IMR-90 (cell line): ENCODE measurements around the gene ENOX2. TPM values are rescaled to one million over a fixed set of nuclear protein-coding genes. Genes with fewer than 3 reads are reported as not detected.

ENCODE experiments used
- ATAC-seq: fragments of 200-7000 bp; cut with Tn5 transposase; 2 replicates; pipeline ENCODE4 v1.9.1; 2020; ENCODE audit warnings: low read depth, mild to moderate bottlenecking, moderate library complexity
- BruUV-seq: library from RNA; stranded (reverse); fragments of 400-500 nt; replicated peaks from 2 replicates; lab custom pipeline; 2021; lab: Mats Ljungman, UMichigan
- CTCF ChIA-PET: fragments of 300-600 bp; formaldehyde crosslinking; extraction: SDS; loops from one replicate; lab custom pipeline; 2021; ENCODE audit warnings: antibody characterized with exemption; lab: Yijun Ruan, JAX
- POLR2A ChIA-PET: fragments of 300-600 bp; sonication (Branson Sonifier 250); formaldehyde crosslinking; loops from one replicate; lab custom pipeline; 2022; ENCODE audit warnings: antibody characterized with exemption; ENCODE audit not compliant: unreplicated experiment; lab: Charles Lee
- DNase-seq: peaks from one replicate; pipeline ENCODE4 v3.0.0; 2013
- H2AFZ ChIP-seq: replicated peaks from 2 replicates; pipeline ENCODE3; 2013; ENCODE audit warnings: low read length, mild to moderate bottlenecking; ENCODE audit not compliant: poor library complexity
- H2AK5ac ChIP-seq: 2 replicates; pipeline ENCODE4 v1.6.1; 2013; ENCODE audit warnings: low read depth, low read length, inconsistent platforms
- H2AK9ac ChIP-seq: replicated peaks from 2 replicates; pipeline ENCODE3; 2013; ENCODE audit warnings: mild to moderate bottlenecking, low read depth, low read length, moderate library complexity; ENCODE audit not compliant: poor library complexity
- H2BK120ac ChIP-seq: 2 replicates; pipeline ENCODE4 v1.6.1; 2013; ENCODE audit warnings: low read depth, low read length, inconsistent platforms
- H2BK15ac ChIP-seq: 3 replicates; pipeline ENCODE4 v1.6.1; 2013; ENCODE audit warnings: low read depth, low read length, inconsistent platforms
- H2BK20ac ChIP-seq: 2 replicates; pipeline ENCODE4 v1.6.1; 2013; ENCODE audit warnings: low read depth, mild to moderate bottlenecking, inconsistent platforms, low read length, moderate library complexity
- H2BK5ac ChIP-seq: 2 replicates; pipeline ENCODE4 v1.6.1; 2013; ENCODE audit warnings: mild to moderate bottlenecking, low read depth, low read length, inconsistent platforms; ENCODE audit not compliant: poor library complexity, severe bottlenecking
- H3K14ac ChIP-seq: replicated peaks from 2 replicates; pipeline ENCODE4 v1.6.1; 2013; ENCODE audit warnings: low read depth, low read length, inconsistent platforms
- H3K18ac ChIP-seq: 2 replicates; pipeline ENCODE4 v1.6.1; 2013; ENCODE audit warnings: low read depth, low read length, control low read depth
- H3K23ac ChIP-seq: 2 replicates; pipeline ENCODE4 v1.6.1; 2013; ENCODE audit warnings: low read depth, low read length, inconsistent platforms
- H3K27ac ChIP-seq: 2 replicates; pipeline ENCODE4 v1.5.1; 2013; ENCODE audit warnings: mild to moderate bottlenecking, control low read depth, low read length; ENCODE audit not compliant: insufficient read depth
- H3K27me3 ChIP-seq: 2 replicates; pipeline ENCODE4 v1.6.1; 2013; ENCODE audit warnings: low read length; ENCODE audit not compliant: control insufficient read depth, insufficient read depth
- H3K36me3 ChIP-seq: 2 replicates; pipeline ENCODE4 v1.6.1; 2013; ENCODE audit warnings: low read length, mixed read lengths; ENCODE audit not compliant: control insufficient read depth, insufficient read depth
- H3K4ac ChIP-seq: 2 replicates; pipeline ENCODE4 v1.6.1; 2013; ENCODE audit warnings: low read depth, low read length, inconsistent platforms
- H3K4me1 ChIP-seq: 2 replicates; pipeline ENCODE4 v1.6.1; 2013; ENCODE audit warnings: low read length, mixed read lengths; ENCODE audit not compliant: control insufficient read depth, insufficient read depth
- H3K4me2 ChIP-seq: 2 replicates; pipeline ENCODE4 v1.6.1; 2013; ENCODE audit warnings: low read depth, mild to moderate bottlenecking, control low read depth, low read length, moderate library complexity
- H3K4me3 ChIP-seq: 2 replicates; pipeline ENCODE4 v1.5.1; 2013; ENCODE audit warnings: low read depth, mild to moderate bottlenecking, control low read depth, low read length, moderate library complexity; ENCODE audit not compliant: insufficient read depth
- H3K56ac ChIP-seq: 2 replicates; pipeline ENCODE4 v1.6.1; 2013; ENCODE audit warnings: low read length, inconsistent platforms; ENCODE audit not compliant: insufficient read depth; ENCODE audit errors: extremely low read depth
- H3K79me1 ChIP-seq, 2 experiments: 2 replicates each; pipeline ENCODE4 v1.6.1; 2013; ENCODE audit warnings: low read length in 2 of 2, inconsistent platforms in 1 of 2, low read depth in 1 of 2
- H3K9ac ChIP-seq: 2 replicates; pipeline ENCODE4 v1.6.1; 2013; ENCODE audit warnings: low read depth, low read length, control low read depth
- H3K9me1 ChIP-seq: 2 replicates; pipeline ENCODE4 v1.6.1; 2013; ENCODE audit warnings: low read length, inconsistent platforms; ENCODE audit not compliant: insufficient read depth
- H3K9me3 ChIP-seq: 2 replicates; pipeline ENCODE4 v1.6.1; 2013; ENCODE audit warnings: low read length; ENCODE audit not compliant: control insufficient read depth, insufficient read depth
- H4K20me1 ChIP-seq: 2 replicates; pipeline ENCODE4 v1.6.1; 2013; ENCODE audit warnings: low read length, inconsistent platforms; ENCODE audit not compliant: insufficient read depth
- H4K5ac ChIP-seq: 2 replicates; pipeline ENCODE4 v1.6.1; 2013; ENCODE audit warnings: mild to moderate bottlenecking, low read depth, low read length, control low read depth
- H4K8ac ChIP-seq, 2 experiments: 2 replicates each; pipeline ENCODE4 v1.6.1; 2013; ENCODE audit warnings: low read depth in 2 of 2, low read length in 2 of 2, control low read depth in 1 of 2, inconsistent platforms in 1 of 2
- H4K91ac ChIP-seq: 2 replicates; pipeline ENCODE4 v1.6.1; 2013; ENCODE audit warnings: low read depth, low read length, inconsistent platforms; ENCODE audit not compliant: insufficient read depth
- BHLHE40 ChIP-seq: fragments of 150-350 bp; IDR thresholded peaks from 2 replicates; pipeline ENCODE4 v1.6.1; 2016; ENCODE audit warnings: mild to moderate bottlenecking, low read depth, low read length
- CEBPB ChIP-seq: IDR thresholded peaks from 2 replicates; pipeline ENCODE4 v1.6.1; 2012; ENCODE audit warnings: low read depth, low read length, improper control_type of control experiment
- CHD1 ChIP-seq: IDR thresholded peaks from 2 replicates; pipeline ENCODE4 v1.6.1; 2012; ENCODE audit warnings: low read depth, low read length, improper control_type of control experiment
- CTCF ChIP-seq: conservative IDR thresholded peaks from 2 replicates; pipeline ENCODE4 v1.5.1; 2012; ENCODE audit warnings: mild to moderate bottlenecking, low read depth, low read length, improper control_type of control experiment
- ELK1 ChIP-seq: fragments of 150-350 bp; IDR thresholded peaks from 2 replicates; pipeline ENCODE4 v1.6.1; 2016; ENCODE audit warnings: low read depth, mild to moderate bottlenecking, low read length, moderate library complexity, borderline replicate concordance
- FOS ChIP-seq: fragments of 150-350 bp; IDR thresholded peaks from 2 replicates; pipeline ENCODE4 v1.6.1; 2016; ENCODE audit warnings: low read depth, low read length
- MAFK ChIP-seq: IDR thresholded peaks from 2 replicates; pipeline ENCODE4 v1.6.1; 2012; ENCODE audit warnings: low read depth, low read length, improper control_type of control experiment
- MAZ ChIP-seq: IDR thresholded peaks from 2 replicates; pipeline ENCODE4 v1.6.1; 2012; ENCODE audit warnings: low read depth, mild to moderate bottlenecking, low read length, improper control_type of control experiment, moderate library complexity, borderline replicate concordance
- MXI1 ChIP-seq: IDR thresholded peaks from 2 replicates; pipeline ENCODE4 v1.6.1; 2012; ENCODE audit warnings: low read depth, mild to moderate bottlenecking, low read length, moderate library complexity, borderline replicate concordance
- NFE2L2 ChIP-seq: fragments of 150-350 bp; IDR thresholded peaks from 2 replicates; pipeline ENCODE4 v1.6.1; 2016; ENCODE audit warnings: low read depth, mild to moderate bottlenecking, low read length
- POLR2A ChIP-seq: IDR thresholded peaks from 2 replicates; pipeline ENCODE4 v1.6.1; 2012; ENCODE audit warnings: mild to moderate bottlenecking, low read depth, low read length
- RAD21 ChIP-seq: IDR thresholded peaks from 2 replicates; pipeline ENCODE4 v1.6.1; 2012; ENCODE audit warnings: low read length, improper control_type of control experiment
- RCOR1 ChIP-seq: IDR thresholded peaks from 2 replicates; pipeline ENCODE4 v1.6.1; 2012; ENCODE audit warnings: mild to moderate bottlenecking, low read length, improper control_type of control experiment; ENCODE audit not compliant: insufficient replicate concordance
- RFX5 ChIP-seq: IDR thresholded peaks from 2 replicates; pipeline ENCODE4 v1.8.0; 2012; ENCODE audit warnings: low read depth, mild to moderate bottlenecking, low read length, moderate library complexity
- SMC3 ChIP-seq: fragments of 150-350 bp; IDR thresholded peaks from 2 replicates; pipeline ENCODE4 v1.6.1; 2016; ENCODE audit warnings: low read depth, mild to moderate bottlenecking, antibody characterized with exemption, low read length, moderate library complexity
- USF2 ChIP-seq: fragments of 150-350 bp; IDR thresholded peaks from 2 replicates; pipeline ENCODE4 v1.6.1; 2017; ENCODE audit warnings: mild to moderate bottlenecking, antibody characterized with exemption, low read length, low read depth
- WGBS, 2 experiments: methylation state at CpG; one replicate each; pipeline versions ENCODE4 v1.1.5 to v1.1.7; 2013; ENCODE audit warnings: missing lambda C conversion rate in 2 of 2; ENCODE audit not compliant: insufficient read length in 1 of 2; ENCODE audit errors: extremely low coverage in 2 of 2; 5-methylcytosine and 5-hydroxymethylcytosine counted together
- dilution Hi-C: fragments of 300-500 bp; cut with HindIII; formaldehyde crosslinking; loops from one replicate; pipeline ENCODE4 v1.14.3; 2018; ENCODE audit warnings: low sequenced_read_pairs; ENCODE audit not compliant: unreplicated experiment
- in situ Hi-C: fragments of 300-500 bp; cut with MboI; formaldehyde crosslinking; loops from 3 replicates; pipeline ENCODE4 v1.14.3; 2019; ENCODE audit warnings: low sequenced_read_pairs, inconsistent platforms, mixed read lengths
- intact Hi-C: fragments of 100-400 bp; cut with micrococcal nuclease; formaldehyde crosslinking; loops from 2 replicates; pipeline ENCODE4 v1.10.0; 2022
- polyA plus RNA-seq, 3 experiments: library from polyadenylated mRNA; depleted of rRNA; stranded (reverse); fragments of >200 nt; gene quantifications; 2 replicates each; pipeline ENCODE4 v1.2.3, GENCODE V29; 2012; ENCODE audit warnings: low replicate concordance in 1 of 3
- total RNA-seq: library from RNA; depleted of rRNA; stranded (reverse); fragments of >200 nt; gene quantifications from 2 replicates; pipeline ENCODE4 v1.2.3, GENCODE V29; 2012

Gene ENOX2
- total and polyA plus RNA-seq, 2 of the 4 experiments (the other 2 are of a cell fraction), result 6.3 to 11.8 TPM

GRCh38 chrX:130716781-130717413 lies 186.1 kb downstream of the ENOX2 start:
- Histone ChIP-seq H2BK20ac (no peak overlapping the region), H3K9ac (no peak overlapping the region), H2AK9ac (no peak overlapping the region), H3K4me3 (no peak overlapping the region), H3K9me3 (no peaks in the 10 kb centered on the region), H3K23ac (no peak overlapping the region), H3K27ac (no peak overlapping the region), H2BK5ac (no peak overlapping the region), H2BK15ac (no peak overlapping the region), H3K4ac (no peak overlapping the region), H3K79me1 (no peaks in the 10 kb centered on the region), H2AK5ac (no peak overlapping the region), H4K20me1 (no peaks in the 10 kb centered on the region), H4K5ac (no peak overlapping the region), H3K27me3 (no peaks in the 10 kb centered on the region), H2BK120ac (no peak overlapping the region), H4K91ac (no peak overlapping the region), H3K4me2 (no peak overlapping the region), H3K36me3 (no peaks in the 10 kb centered on the region), H3K9me1 (no peaks in the 10 kb centered on the region), H4K8ac (no peak overlapping the region), H3K56ac (no peak overlapping the region), H3K14ac (no peak overlapping the region), H3K4me1 (no peaks in the 10 kb centered on the region; the same call in 1 of the 2 replicates), H2AFZ (no peak overlapping the region), H3K18ac (no peak overlapping the region)
- dilution Hi-C loops (no loop called here), in situ Hi-C loops (no loop called here), intact Hi-C loops (no loop called here)
- no peak for ATAC-seq
- BruUV-seq, result no TSS peak
- ChIA-PET POLR2A (interaction anchor here (0.6 kb wide), 1 partner anchor 186 kb away, joined by 8 read pairs; the partner anchor contains the start of gene ENOX2), CTCF (interaction anchor here (1.5 kb wide), 1 partner anchor 141 kb away, joined by 5 read pairs; no protein-coding TSS in a partner anchor)
- no CpG with 5 or more reads among the region's 2 CpGs for WGBS, 2 experiments
- DNase-seq, result no peak
- TF ChIP-seq BHLHE40 (no peak), SMC3 (no peak), MAZ (no peak), NFE2L2 (no peak), RAD21 (no peak), POLR2A (no peak), CEBPB (no peak), USF2 (no peak), CTCF (no peak), MAFK (no peak), FOS (no peak), RFX5 (no peak), RCOR1 (no peak), CHD1 (no peak), ELK1 (no peak), MXI1 (no peak)
